ENCODE data around the gene APOL6. TPM values are rescaled to one million over a fixed set of nuclear protein-coding genes. Genes with fewer than 3 reads are reported as not detected.

Gene APOL6
- total RNA-seq, 2 donors from 2014 or later, result 23.5 to 33.2 TPM

GRCh38 chr22:35711336-35711735 is 63.1 kb downstream of the APOL6 start:
- no peaks in the 10 kb centered on the region for H3K36me3 Mint-ChIP-seq
- peaks cover 4 to 10% of the 10 kb centered on the region in 2 donors for H3K9me3 Mint-ChIP-seq
- ATAC-seq, result no peak
- no peak overlapping the region for H3K27ac Mint-ChIP-seq
- no peak for DNase-seq (ENCODE audit: low spot score in 2 of 2)

GRCh38 chr22:35712672-35713071 is 64.4 kb downstream of the APOL6 start:
- Mint-ChIP-seq H3K9me3 (peaks cover 4 to 10% of the 10 kb centered on the region in 2 donors), H3K36me3 (no peaks in the 10 kb centered on the region), H3K27ac (no peak overlapping the region)
- ATAC-seq (no peak), DNase-seq (ENCODE audit: low spot score in 2 of 2) (no peak)

- ATAC-seq, result no peak
- no peak within 1 kb of the TSS for H3K27ac Mint-ChIP-seq
Observed at GRCh38 chr22:35717572-35717971, 69.3 kb downstream of the APOL6 start, which contains the start of gene APOL5. TSS of gene APOL5 (plus strand) at chr22:35717872. CDS start at chr22:35717872, 0 bp downstream.

More at GRCh38 chr22:35717572-35717971, 69.3 kb downstream of the APOL6 start, which contains the start of gene APOL5:
- H3K36me3 Mint-ChIP-seq, result no peaks in the 10 kb centered on the region
- DNase-seq (ENCODE audit: low spot score in 2 of 2), result no peak
- peaks cover 4 to 10% of the 10 kb centered on the region in 2 donors for H3K9me3 Mint-ChIP-seq

Other genes starting within 250 kb of the APOL6 start
- gene MCM5, start 248.3 kb upstream of the APOL6 start, total RNA-seq, result 100 to 1,000 TPM; 157 to 310 TPM
- gene RASD2, start 107.6 kb upstream of the APOL6 start, total RNA-seq, result under 1 TPM; 0.08 to 0.46 TPM
- under 1 TPM in 1 of 2 donors, not detected in 1; 0.47 TPM for gene MB, start 31.1 kb upstream of the APOL6 start, total RNA-seq
- not detected for gene APOL5, start 69.4 kb downstream of the APOL6 start, total RNA-seq